Measurements from ENCODE around the gene FAM98C.

- TF ChIP-seq CTCF (IDR thresholded peaks at IDR 0.05; ENCODE audit: low read length) (no peak), EZH2 (optimal IDR thresholded peaks at IDR 0.05; ENCODE audit: low read depth, low read length) (no peak)
Measured at GRCh38 chr19:38411041-38411712, 8.3 kb downstream of the FAM98C start.

Measured in MM.1S (cell line).